GM21717 (cell line): ENCODE results near the gene ATP6V1C2.

Experiments used
- ATAC-seq: cut with Tn5 transposase; IDR thresholded peaks from one replicate; pipeline ENCODE4 v1.9.1; 2021; ENCODE audit warnings: mild to moderate bottlenecking, moderate library complexity; ENCODE audit not compliant: unreplicated experiment

ATP6V1C2 gene, protein sequence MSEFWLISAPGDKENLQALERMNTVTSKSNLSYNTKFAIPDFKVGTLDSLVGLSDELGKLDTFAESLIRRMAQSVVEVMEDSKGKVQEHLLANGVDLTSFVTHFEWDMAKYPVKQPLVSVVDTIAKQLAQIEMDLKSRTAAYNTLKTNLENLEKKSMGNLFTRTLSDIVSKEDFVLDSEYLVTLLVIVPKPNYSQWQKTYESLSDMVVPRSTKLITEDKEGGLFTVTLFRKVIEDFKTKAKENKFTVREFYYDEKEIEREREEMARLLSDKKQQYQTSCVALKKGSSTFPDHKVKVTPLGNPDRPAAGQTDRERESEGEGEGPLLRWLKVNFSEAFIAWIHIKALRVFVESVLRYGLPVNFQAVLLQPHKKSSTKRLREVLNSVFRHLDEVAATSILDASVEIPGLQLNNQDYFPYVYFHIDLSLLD

DNA sequence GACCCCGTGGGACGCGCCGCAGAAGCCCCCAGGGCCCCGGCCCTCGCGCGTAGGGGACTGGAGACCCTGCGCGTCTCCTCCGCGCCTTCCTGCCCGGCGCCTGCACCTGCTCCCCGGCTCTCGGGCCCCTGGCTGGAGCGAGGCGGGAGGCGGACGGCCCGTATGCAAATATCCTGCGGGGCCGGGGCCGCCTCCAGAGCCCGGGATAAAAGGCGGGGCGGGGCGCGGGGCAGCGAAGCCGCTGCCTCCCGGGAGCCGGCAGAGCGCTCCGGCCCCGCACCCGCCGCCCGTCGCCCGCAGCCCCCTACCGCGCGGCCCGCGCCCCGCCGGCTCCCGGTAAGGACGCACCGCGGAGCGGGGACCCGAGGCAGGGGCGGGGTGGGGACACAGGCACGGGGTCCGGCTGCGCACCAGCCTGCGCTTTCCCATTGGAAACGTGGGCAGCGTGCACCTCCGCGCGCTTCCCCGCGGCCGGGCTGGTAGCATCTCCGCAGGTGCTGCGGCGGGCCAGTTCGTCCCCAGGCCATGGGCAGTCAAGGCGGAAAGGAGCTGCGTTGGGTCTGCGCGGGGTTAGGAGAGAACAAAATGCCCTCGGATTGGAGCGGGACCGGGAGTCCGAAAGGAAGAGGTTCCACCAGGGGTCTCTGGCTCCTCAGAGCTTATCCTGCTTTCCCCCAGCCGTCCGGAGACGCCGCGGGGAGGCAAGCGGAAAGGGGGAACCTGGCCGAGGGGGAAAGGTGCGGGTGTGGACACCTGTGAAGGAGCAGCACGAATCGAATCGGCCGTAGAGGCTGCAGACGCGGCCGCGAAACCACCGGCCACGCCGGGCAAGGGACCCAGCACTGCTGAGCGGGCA lies at the start of gene ATP6V1C2:
Gene ATP6V1C2, plus strand, starts transcription at position 235 of the 856 bp plus-strand sequence. CDS start 1,220 bp downstream, outside the sequence.
- peak; percentile 89 for ATAC-seq

DNA sequence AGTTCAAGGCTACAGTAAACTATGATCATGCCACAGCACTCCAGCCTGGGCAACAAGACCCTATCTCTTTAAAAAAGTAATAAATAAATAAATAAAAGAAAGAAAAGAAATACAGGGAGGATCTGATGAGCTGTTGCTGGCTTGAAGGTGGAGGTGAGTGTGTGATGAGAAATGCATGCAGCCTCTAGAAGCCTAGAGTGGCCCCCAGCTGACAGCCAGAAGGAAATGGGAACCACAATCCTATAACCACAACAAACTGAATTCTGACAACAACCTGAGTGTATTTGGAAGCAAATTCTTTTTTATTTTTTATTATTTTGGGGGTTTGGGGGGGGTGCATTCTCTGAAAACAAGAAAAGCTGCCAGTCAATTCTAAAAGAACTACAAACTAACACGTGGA lies 46.3 kb upstream of the ATP6V1C2 start:
- ATAC-seq, result no peak

- ATAC-seq, result no peak
Observed at GRCh38 chr2:10678225-10678624, 43.2 kb upstream of the ATP6V1C2 start.

DNA sequence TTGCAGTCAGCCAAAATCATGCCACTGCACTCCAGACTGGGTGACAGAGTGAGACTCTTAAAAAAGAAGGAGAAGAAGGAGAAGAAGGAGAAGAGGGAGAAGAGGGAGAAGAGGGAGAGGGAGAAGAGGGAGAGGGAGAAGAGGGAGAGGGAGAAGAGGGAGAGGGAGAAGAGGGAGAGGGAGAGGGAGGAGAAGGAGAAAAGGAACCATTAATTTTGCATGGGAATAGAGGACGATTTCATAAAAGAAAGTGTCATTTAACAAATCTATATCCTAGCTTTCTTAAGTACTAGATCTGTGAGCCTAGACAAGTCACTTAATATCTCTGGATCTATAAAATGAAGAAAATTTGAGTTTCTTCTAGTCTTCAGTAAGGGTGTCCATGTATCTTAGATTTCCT lies 41.2 kb upstream of the ATP6V1C2 start:
- no peak for ATAC-seq

GRCh38 chr2:10680957-10681356 lies 40.5 kb upstream of the ATP6V1C2 start:
- no peak for ATAC-seq

- no peak for ATAC-seq
Observed at GRCh38 chr2:10686176-10686730, 35.2 kb upstream of the ATP6V1C2 start.

GRCh38 chr2:10688921-10689807 lies 32.3 kb upstream of the ATP6V1C2 start:
- peak; percentile 7 for ATAC-seq

DNA sequence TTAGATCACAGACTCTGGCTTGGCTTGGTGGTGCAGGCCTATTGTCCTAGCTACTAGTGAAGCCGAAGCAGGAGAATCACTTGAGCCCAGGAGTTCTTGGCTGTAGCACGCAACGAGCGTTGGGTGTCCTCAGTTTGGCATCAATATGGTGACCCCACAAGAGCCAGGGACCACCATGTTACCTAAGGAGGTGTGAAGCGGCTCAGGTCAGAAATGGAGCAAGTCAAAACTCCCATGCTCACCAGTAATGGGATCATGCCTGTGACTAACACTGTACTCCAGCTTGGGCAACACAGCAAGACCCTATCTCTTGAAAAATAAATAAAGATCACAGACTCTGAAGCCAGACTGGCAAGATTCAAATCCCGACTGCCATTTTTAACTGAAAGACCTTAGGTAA lies 29.9 kb upstream of the ATP6V1C2 start:
- ATAC-seq, result no peak

DNA sequence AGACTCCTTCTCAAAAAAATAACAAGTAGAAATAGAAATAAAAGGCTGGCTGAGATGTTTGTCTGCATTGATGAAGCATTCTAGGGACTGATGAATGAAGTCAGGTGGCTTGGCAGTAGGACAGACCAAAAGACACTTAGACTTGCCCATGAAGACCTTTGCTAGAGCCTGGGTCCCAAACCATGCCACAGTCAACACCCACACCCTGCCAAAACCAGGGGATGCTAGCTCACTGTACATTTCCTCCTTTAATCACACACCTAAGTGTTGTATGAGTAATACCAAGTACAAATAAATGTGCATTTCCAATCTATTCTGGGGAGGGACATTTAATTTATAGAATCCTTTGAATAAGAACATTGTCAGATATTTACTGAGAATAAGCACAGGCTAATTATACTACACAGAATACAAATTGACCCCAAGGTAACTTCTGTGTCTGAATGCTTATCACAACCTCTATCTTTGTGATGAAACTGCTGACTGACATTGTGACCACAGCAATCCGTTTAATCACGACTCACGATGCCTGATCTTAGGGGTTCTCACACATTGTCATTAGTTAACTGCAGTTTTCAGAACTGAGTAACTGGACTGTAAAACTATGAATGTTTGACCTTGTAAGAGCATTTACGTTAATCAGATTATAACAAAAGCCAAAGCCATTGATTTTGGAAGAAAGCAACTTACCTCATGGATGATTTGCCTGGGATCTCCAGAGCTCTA lies 21.2 kb upstream of the ATP6V1C2 start:
- ATAC-seq, result no peak

DNA sequence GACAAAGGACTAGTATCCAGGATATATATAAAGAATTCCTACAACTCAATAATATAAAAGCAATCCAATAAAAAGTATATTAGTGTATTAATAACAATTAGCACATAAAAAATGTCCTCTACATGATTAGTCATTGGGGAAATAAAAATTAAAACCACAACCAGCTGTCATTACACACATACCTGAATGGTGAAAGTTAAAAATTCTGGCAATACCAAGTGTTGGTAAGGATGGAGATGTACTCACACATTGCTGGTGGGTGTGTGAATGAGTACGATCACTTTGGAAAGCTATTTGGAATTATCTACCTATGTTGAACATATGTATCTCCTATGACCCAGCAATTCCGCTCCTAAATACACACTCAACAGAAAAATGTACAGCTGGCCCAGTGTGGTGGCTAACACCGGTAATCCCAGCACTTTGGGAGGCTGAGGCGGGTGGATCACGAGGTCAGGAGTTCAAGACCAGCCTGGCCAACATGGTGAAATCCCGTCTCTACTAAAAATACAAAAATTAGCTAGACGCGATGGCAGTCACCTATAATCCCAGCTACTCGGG lies 17.3 kb upstream of the ATP6V1C2 start:
- no peak for ATAC-seq

DNA sequence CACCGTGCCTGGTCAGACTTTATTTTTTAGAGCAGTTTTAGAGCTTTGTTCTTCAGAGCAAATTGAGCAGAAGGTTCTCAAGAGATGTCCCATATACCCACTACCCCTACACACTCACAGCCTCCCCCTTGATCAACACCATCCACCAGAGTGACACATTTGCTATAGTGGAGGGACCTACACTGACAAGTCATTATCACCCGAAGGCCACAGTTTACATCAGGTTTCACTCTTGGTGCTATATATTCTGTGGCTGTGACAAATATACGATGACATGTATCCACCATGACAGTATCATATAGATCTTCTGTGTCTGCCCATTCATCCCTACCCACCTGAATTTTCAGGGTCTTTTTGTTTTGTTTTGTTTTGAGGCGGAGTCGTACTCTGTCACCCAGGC lies 15.4 kb upstream of the ATP6V1C2 start:
- ATAC-seq, result no peak

DNA sequence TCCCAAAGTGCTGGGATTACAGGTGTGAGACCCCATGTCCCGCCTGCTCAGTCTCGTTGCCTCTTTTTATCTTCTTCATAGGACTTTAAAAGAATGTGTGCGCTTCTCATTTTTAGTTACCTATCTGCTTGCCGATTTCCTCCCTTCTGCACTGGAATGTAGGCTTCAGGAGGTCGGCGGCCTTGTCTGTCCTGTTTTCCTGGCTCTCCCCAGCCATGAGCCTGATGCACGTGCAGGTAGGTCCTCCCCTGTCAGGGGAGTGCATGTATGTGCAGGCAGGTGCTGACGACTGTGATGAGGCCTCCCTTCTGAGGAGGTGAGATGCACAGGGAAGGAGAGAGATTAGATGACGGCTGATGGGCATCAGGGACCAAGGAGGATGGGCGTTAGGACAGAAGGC lies 13.6 kb upstream of the ATP6V1C2 start:
- ATAC-seq, result no peak

- no peak for ATAC-seq
Observed at GRCh38 chr2:10709290-10709939, 12.0 kb upstream of the ATP6V1C2 start.

DNA sequence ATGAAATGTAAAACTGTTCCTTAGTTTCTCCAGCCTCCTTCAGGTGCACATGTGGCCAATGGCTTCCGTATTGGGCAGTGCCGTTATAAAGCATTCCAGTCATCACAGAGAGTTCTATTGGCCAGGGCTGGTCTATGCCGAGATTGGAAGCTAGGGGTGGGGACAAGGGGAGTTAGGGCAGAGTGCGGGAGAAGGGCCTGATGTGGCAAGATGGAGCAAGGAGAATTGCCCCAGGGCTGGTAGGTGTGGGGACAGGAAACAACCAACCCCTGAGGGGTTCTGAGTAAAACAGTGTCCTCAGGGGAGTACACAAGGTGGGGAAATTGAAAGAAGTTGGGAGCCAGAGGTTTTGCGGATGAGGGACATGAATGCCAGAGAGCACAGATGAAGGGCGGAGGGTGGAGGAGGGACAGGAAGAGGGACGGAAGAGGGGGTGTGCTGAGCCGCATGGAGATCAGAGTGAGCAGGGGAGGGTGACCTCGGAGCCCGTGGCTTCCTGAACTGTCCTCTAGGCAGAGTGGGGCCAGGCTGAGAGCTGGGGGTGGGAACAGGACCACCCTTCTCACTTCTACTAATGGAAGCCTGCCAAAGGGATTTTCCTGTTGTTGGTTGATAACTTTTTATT lies 9.1 kb upstream of the ATP6V1C2 start:
- ATAC-seq, result no peak

DNA sequence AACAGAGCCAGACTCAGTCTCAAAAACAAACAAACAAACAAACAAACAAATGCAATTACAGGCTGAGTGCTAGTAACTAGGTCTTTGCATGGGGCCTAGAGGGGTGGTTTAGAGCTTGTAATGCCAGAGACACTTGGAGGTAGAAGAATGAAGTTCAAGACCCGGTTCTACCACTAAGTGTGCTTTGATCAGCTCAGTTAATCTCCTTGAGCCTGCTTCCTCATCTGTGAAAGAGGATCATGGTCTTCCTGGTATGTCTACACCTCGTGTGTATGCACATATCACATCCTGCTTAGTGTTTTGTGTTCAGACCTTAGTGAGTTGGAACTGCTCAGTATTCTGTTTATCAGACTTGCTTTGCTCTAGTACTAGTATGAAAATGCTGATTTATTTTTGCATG lies 4.8 kb upstream of the ATP6V1C2 start:
- no peak for ATAC-seq

GRCh38 chr2:10717628-10718027 lies 3.8 kb upstream of the ATP6V1C2 start:
- no peak for ATAC-seq

GRCh38 chr2:10720306-10720705 lies 1.1 kb upstream of the ATP6V1C2 start:
- ATAC-seq, result no peak

GRCh38 chr2:10720947-10721395 lies 459 bp upstream of the ATP6V1C2 start:
- ATAC-seq, result no peak
